ENCODE results near the gene CERKL. TPM values are rescaled to one million over a fixed set of nuclear protein-coding genes. Genes with fewer than 3 reads are reported as not detected.
A peak's percentile ranks its signal among the peaks of the same experiment; 100 is the strongest.

The CERKL gene
- total RNA-seq, 3 donors from 2014 or later, result 0.12 TPM; not detected in 2

DNA sequence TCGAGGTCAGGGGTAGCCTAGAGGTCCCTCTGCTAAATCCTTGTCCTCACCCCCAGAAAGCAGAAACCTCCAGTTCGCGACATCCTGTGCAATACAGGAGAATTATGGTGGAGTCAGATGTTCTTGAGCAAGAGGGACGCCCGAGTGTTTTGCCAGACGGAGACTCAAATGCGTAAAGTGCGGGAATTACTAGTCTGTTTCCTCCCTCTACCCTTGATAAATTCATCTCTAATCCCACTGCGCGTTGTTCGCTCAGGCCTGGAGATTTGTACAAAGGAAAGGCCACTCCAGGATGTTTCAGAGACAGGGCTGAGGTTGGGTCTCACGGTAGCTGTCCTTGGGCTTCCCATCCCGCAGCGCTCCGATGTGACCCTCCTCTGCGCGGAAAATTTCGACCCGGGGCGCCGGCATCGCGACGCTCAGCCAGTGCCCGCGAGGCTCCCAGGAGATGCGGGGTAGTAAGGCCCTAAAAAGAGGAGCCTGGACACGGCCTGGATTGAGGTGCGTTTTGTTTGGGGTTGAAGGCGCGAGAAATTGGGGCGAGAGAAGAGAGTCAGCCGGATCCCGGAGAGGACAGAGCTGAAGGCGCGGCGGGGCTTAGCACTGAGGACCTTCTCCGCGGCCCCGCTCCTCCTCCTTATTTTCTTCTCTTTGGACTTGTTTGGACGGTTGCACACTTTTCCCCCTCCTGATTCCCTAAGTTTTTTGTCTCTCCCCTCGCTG is 26.1 kb upstream of the CERKL start:
- DNase-seq (no peak), ATAC-seq (no peak)
- TF ChIP-seq, protein P1, sequence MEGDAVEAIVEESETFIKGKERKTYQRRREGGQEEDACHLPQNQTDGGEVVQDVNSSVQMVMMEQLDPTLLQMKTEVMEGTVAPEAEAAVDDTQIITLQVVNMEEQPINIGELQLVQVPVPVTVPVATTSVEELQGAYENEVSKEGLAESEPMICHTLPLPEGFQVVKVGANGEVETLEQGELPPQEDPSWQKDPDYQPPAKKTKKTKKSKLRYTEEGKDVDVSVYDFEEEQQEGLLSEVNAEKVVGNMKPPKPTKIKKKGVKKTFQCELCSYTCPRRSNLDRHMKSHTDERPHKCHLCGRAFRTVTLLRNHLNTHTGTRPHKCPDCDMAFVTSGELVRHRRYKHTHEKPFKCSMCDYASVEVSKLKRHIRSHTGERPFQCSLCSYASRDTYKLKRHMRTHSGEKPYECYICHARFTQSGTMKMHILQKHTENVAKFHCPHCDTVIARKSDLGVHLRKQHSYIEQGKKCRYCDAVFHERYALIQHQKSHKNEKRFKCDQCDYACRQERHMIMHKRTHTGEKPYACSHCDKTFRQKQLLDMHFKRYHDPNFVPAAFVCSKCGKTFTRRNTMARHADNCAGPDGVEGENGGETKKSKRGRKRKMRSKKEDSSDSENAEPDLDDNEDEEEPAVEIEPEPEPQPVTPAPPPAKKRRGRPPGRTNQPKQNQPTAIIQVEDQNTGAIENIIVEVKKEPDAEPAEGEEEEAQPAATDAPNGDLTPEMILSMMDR (IDR thresholded peaks at IDR 0.05), result no peak
- H3K4me1 ChIP-seq (ENCODE audit: low read depth), result peaks cover 8% of the 10 kb centered on the region
- no peaks in the 10 kb centered on the region for H3K36me3 ChIP-seq (ENCODE audit: low read depth)
- H3K9me3 ChIP-seq, result no peaks in the 10 kb centered on the region
- H3K4me3 ChIP-seq, result no peak overlapping the region
- intact Hi-C loops (cut with DNase I, micrococcal nuclease), result no loop called here

DNA sequence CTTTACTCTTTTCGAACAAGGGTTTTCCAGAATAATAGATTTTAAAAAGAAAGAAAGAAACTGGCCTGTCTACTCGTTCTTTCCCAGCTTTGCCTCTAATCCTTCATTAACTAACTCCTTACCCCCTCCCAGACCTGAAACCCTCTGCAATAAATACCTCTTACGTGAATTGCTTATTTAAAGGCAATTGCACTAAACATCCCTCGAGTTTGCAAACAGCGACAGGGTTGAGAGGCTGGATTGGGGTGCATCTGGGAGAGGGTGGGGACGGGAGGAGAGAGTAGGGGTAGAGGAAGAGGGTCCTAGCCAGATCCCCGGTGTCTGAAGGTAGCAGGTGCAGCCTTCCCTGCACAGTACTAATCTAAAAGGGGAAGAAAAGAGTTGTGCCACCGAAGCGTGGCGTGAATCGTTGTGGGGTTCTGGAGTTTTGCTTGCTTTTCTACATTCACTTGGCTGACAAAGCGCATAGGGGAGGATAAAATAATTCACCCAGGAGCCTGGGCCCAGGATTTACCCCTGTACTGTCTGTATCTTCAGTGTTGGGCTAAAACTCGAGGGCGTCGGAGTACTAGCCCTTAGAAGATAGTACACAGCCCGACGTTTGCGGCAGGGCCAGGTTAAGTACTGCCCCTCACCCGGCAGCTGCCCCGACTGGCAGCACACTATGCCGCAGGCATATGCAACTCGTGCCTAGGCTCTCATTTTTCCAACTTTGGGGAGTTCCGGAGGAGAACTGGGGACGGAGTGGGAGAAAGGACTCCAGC is 25.3 kb upstream of the CERKL start:
- intact Hi-C loops (cut with DNase I, micrococcal nuclease), result no loop called here
- DNase-seq (no peak), ATAC-seq (no peak)
- peaks cover 8% of the 10 kb centered on the region for H3K4me1 ChIP-seq (ENCODE audit: low read depth)
- H3K36me3 ChIP-seq (ENCODE audit: low read depth), result no peaks in the 10 kb centered on the region
- no peak overlapping the region for H3K4me3 ChIP-seq
- TF ChIP-seq, protein P1 (IDR thresholded peaks at IDR 0.05), result no peak
- H3K9me3 ChIP-seq, result no peaks in the 10 kb centered on the region

- TF ChIP-seq, protein P1 (IDR thresholded peaks at IDR 0.05), result no peak
- peaks cover 8% of the 10 kb centered on the region for H3K4me1 ChIP-seq (ENCODE audit: low read depth)
- DNase-seq (no peak), ATAC-seq (no peak)
- no peak overlapping the region for H3K4me3 ChIP-seq
- intact Hi-C loops (cut with DNase I, micrococcal nuclease), result no loop called here
- H3K9me3 ChIP-seq, result no peaks in the 10 kb centered on the region
- H3K36me3 ChIP-seq (ENCODE audit: low read depth), result no peaks in the 10 kb centered on the region
These were observed 24.3 kb upstream of the CERKL start for GRCh38 chr2:181680937-181681811.

DNA sequence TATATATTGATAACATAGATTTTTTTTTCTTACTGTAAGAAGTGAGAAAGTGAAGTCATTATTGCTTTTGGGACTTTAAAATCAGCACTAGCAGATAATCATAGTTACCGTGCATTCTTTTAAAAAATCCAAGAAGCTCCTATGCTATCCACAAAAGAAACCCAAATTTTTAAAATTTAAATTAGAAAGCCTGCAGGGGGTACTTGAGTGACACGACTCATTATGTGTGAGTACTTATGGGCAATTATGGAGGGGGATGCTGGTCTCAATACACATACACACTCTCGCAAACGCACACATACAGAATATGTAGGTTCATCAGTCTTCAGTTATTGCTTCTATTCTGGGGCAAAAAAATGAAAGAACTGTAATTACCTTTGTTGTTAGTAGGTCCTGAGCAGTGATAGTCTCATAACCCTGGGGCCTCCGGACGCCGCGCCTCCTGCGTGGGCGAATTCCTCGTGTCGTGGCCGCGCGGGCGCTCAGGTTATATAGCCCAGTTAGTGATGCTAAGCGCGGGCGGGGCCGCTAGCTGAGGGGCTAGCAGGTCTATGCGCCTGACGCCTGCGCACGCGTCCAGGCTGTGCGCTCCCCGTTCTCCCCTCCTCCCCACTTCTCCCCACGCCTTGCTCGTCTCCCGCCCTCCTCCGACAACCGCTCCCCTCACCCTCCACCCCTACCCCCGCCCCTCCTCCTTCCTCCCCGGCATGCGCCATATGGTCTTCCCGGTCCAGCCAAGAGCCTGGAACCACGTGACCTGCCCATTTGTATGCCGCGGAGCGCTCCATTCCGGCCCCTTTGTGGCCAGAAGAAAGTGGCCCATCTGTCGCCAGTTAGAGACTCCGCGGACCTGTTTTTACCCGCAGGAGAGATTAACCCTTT is 23.4 kb upstream of the CERKL start, which contains the start of gene NEUROD1:
TSS of gene NEUROD1 (minus strand) at position 463 of the 882 bp plus-strand sequence. CDS start 1,657 bp downstream, outside the sequence.
- no peak within 1 kb of the TSS for H3K4me3 ChIP-seq
- TF ChIP-seq, protein P1 (IDR thresholded peaks at IDR 0.05), result no peak
- ATAC-seq (peak; percentile 26), DNase-seq (no peak)
- no peaks in the 10 kb centered on the region for H3K36me3 ChIP-seq (ENCODE audit: low read depth)
- intact Hi-C loops (cut with DNase I, micrococcal nuclease), result no loop called here
- no peaks in the 10 kb centered on the region for H3K9me3 ChIP-seq
- peaks cover 8% of the 10 kb centered on the region for H3K4me1 ChIP-seq (ENCODE audit: low read depth)

All from mucosa of descending colon (tissue), 3 donors.